HepG2 (cell line): Measurements from ENCODE around the gene EID3. TPM values are rescaled to one million over a fixed set of nuclear protein-coding genes. Genes with fewer than 3 reads are reported as not detected.

Experiments used
- ATAC-seq: fragments of 200-7000 bp; cut with Tn5 transposase; 3 replicates; pipeline ENCODE4 v1.9.1; 2020; ENCODE audit warnings: mild to moderate bottlenecking, moderate library complexity
- BruUV-seq: library from RNA; stranded (reverse); fragments of 400-500 nt; replicated peaks from 2 replicates; lab custom pipeline; 2021; lab: Mats Ljungman, UMichigan
- CTCF ChIA-PET: fragments of 300-600 bp; formaldehyde crosslinking; extraction: SDS; loops from one replicate; lab custom pipeline; 2021; ENCODE audit warnings: low total read pairs, inconsistent platforms, low intra/inter-chr PET ratio; lab: Yijun Ruan, JAX
- POLR2A ChIA-PET: fragments of 350-600 bp; sonication (Branson Sonifier 250); formaldehyde crosslinking; loops from one replicate; lab custom pipeline; 2020; ENCODE audit warnings: antibody characterized with exemption, inconsistent platforms; lab: Yijun Ruan, JAX
- DNase-seq: peaks from one replicate; pipeline ENCODE4 v3.0.0-alpha.2; 2015; ENCODE audit warnings: low spot score
- FAIRE-seq: peaks from 3 replicates; lab custom pipeline; 2011; peaks lifted over from hg19 to GRCh38; lab: Jason Lieb, UNC
- H2AFZ ChIP-seq: one replicate; pipeline ENCODE4 v1.6.1; 2011; ENCODE audit warnings: low read length, inconsistent platforms
- H3K27ac ChIP-seq: fragments of 300-600 bp; 3 replicates; pipeline ENCODE4 v1.8.0; 2011; ENCODE audit warnings: mixed run types, mild to moderate bottlenecking, mixed read lengths, low read length, inconsistent platforms; ENCODE audit not compliant: insufficient read depth; ENCODE audit errors: extremely low read length
- H3K27me3 ChIP-seq, 2 experiments: fragments of 200-600 bp in 1 of 2; 2 replicates in 1 of 2; 3 replicates in 1 of 2; pipeline versions ENCODE4 v1.6.0 to v1.8.0; 2011; ENCODE audit warnings: low read length in 2 of 2, mild to moderate bottlenecking in 2 of 2, moderate library complexity in 2 of 2, inconsistent platforms in 1 of 2; ENCODE audit not compliant: insufficient read depth in 2 of 2, control insufficient read depth in 1 of 2
- H3K36me3 ChIP-seq, 2 experiments: fragments of 200-600 bp in 1 of 2; replicated peaks in 1 of 2; 2 replicates in 1 of 2; 3 replicates in 1 of 2; pipeline versions ENCODE4 v1.5.1 to v1.8.0; 2011; ENCODE audit warnings: low read length in 2 of 2, inconsistent platforms in 1 of 2; ENCODE audit not compliant: insufficient read depth in 2 of 2, control insufficient read depth in 1 of 2
- H3K4me1 ChIP-seq: 2 replicates; pipeline ENCODE4 v1.5.1; 2012; ENCODE audit warnings: low read length, inconsistent platforms; ENCODE audit not compliant: insufficient read depth
- H3K4me2 ChIP-seq: 2 replicates; pipeline ENCODE4 v1.6.0; 2011; ENCODE audit warnings: low read depth, low read length, inconsistent platforms
- H3K4me3 ChIP-seq, 3 experiments: fragments of 200-600 bp in 1 of 3; sonication (generic), shearing (Covaris generic) in 1 of 3; replicated peaks in 1 of 3; 2 replicates each; pipeline ENCODE4 v1.5.1; 2011 to 2016; ENCODE audit warnings: low read length in 3 of 3, inconsistent platforms in 2 of 3, low read depth in 2 of 3, mild to moderate bottlenecking in 2 of 3, control low read depth in 1 of 3, mixed read lengths in 1 of 3; ENCODE audit not compliant: insufficient read depth in 1 of 3
- H3K79me2 ChIP-seq: one replicate; pipeline ENCODE4 v1.6.1; 2011; ENCODE audit warnings: low read length, inconsistent platforms; ENCODE audit not compliant: insufficient read depth
- H3K9ac ChIP-seq: 2 replicates; pipeline ENCODE4 v1.6.0; 2011; ENCODE audit warnings: mild to moderate bottlenecking, low read depth, low read length, inconsistent platforms; ENCODE audit not compliant: insufficient read depth
- H3K9me3 ChIP-seq: 2 replicates; pipeline ENCODE4 v1.5.1; 2012; ENCODE audit warnings: mild to moderate bottlenecking, low read length
- H4K20me1 ChIP-seq: 2 replicates; pipeline ENCODE4 v1.6.0; 2011; ENCODE audit warnings: inconsistent platforms, mild to moderate bottlenecking, low read length, moderate library complexity; ENCODE audit not compliant: insufficient read depth
- BRF2 ChIP-seq: sonication (generic); formaldehyde crosslinking; IDR thresholded peaks from 2 replicates; pipeline ENCODE4 v1.8.1; 2022; ENCODE audit warnings: mild to moderate bottlenecking, missing genetic modification reagents
- MEIS2 ChIP-seq: sonication (generic); formaldehyde crosslinking; IDR thresholded peaks from 2 replicates; pipeline ENCODE4 v1.9.0; 2021; ENCODE audit warnings: mild to moderate bottlenecking, missing genetic modification reagents
- RBM22 ChIP-seq: fragments of 200-400 bp; formaldehyde crosslinking; optimal IDR thresholded peaks from 2 replicates; pipeline ENCODE3; 2017; ENCODE audit warnings: mild to moderate bottlenecking, low read length, moderate library complexity
- RNF219 ChIP-seq: sonication (generic); formaldehyde crosslinking; IDR thresholded peaks from 2 replicates; pipeline ENCODE4 v1.5.0; 2020; ENCODE audit warnings: mild to moderate bottlenecking, missing genetic modification reagents
- SRSF4 ChIP-seq: fragments of 200-400 bp; formaldehyde crosslinking; IDR thresholded peaks from one replicate; pipeline ENCODE4 v1.6.1; 2018; ENCODE audit warnings: mild to moderate bottlenecking, low read depth, low read length, moderate library complexity; ENCODE audit not compliant: poor library complexity, severe bottlenecking
- SYNCRIP ChIP-seq: fragments of 200-400 bp; formaldehyde crosslinking; IDR thresholded peaks from 2 replicates; pipeline ENCODE4 v1.6.1; 2018; ENCODE audit warnings: mild to moderate bottlenecking, low read depth, low read length; ENCODE audit not compliant: insufficient read depth
- TFDP1 ChIP-seq: IDR thresholded peaks from 2 replicates; pipeline ENCODE4 v1.6.1; 2016; ENCODE audit warnings: missing compliant biosample characterization, missing genetic modification reagents, borderline replicate concordance
- TP53 ChIP-seq: sonication (generic); formaldehyde crosslinking; conservative IDR thresholded peaks from 2 replicates; pipeline ENCODE4 v1.4.0; 2020; ENCODE audit warnings: missing genetic modification reagents
- ZFP62 ChIP-seq: sonication (generic); formaldehyde crosslinking; IDR thresholded peaks from 2 replicates; pipeline ENCODE4 v1.4.0; 2020; ENCODE audit warnings: missing genetic modification reagents
- ZNF143 ChIP-seq: sonication (generic); formaldehyde crosslinking; IDR thresholded peaks from 2 replicates; pipeline ENCODE4 v1.4.0; 2020; ENCODE audit warnings: missing genetic modification reagents
- ZNF451 ChIP-seq: sonication (generic); formaldehyde crosslinking; IDR thresholded peaks from 2 replicates; pipeline ENCODE4 v1.5.0; 2020; ENCODE audit warnings: mild to moderate bottlenecking, missing genetic modification reagents
- ZNF768 ChIP-seq: sonication (generic); formaldehyde crosslinking; IDR thresholded peaks from 2 replicates; pipeline ENCODE4 v1.4.0; 2020; ENCODE audit warnings: missing genetic modification reagents
- ZZZ3 ChIP-seq: sonication (generic); formaldehyde crosslinking; IDR thresholded peaks from 2 replicates; pipeline ENCODE4 v1.4.0; 2020; ENCODE audit warnings: missing genetic modification reagents, mild to moderate bottlenecking, borderline replicate concordance
- WGBS: methylation state at CpG from one replicate; pipeline ENCODE4 v1.1.6; 2017; ENCODE audit warnings: low lambda C conversion rate; 5-methylcytosine and 5-hydroxymethylcytosine counted together
- in situ Hi-C: cut with HindIII; loops from 2 replicates; pipeline ENCODE4 v1.10.0; 2017; ENCODE audit warnings: low pct_unique_long_range_greater_than_20kb; ENCODE audit not compliant: extremely low pct_ligation_motif_present
- intact Hi-C: fragments of 100-400 bp; cut with micrococcal nuclease; formaldehyde crosslinking; loops from one replicate; pipeline ENCODE4 v1.10.0; 2022; ENCODE audit not compliant: unreplicated experiment
- polyA plus RNA-seq, 8 experiments: library from polyadenylated mRNA; depleted of rRNA in 3 of 8; stranded (reverse) in 7 of 8; unstranded in 1 of 8; fragments of >200 nt; fragmentation: Illumina TruSeq in 4 of 8; extraction: Trizol in 4 of 8; gene quantifications; 2 replicates each; pipeline versions ENCODE4 v1.2.1 to v1.2.3, GENCODE V29; 2011 to 2016; ENCODE audit warnings: low read depth in 4 of 8, missing spikeins in 1 of 8, mixed read lengths in 1 of 8; ENCODE audit not compliant: insufficient read depth in 1 of 8
- total RNA-seq, 5 experiments: library from RNA; depleted of rRNA; stranded (reverse); fragments of >200 nt; fragmentation: Illumina TruSeq; extraction: Trizol; gene quantifications; 2 replicates each; pipeline ENCODE4 v1.2.3, GENCODE V29; 2016; ENCODE audit warnings: low read depth in 1 of 5
- TF ChIP-seq, protein P1 (sequence below): sonication (generic); formaldehyde crosslinking; IDR thresholded peaks from 2 replicates; pipeline ENCODE4 v1.8.0; 2022; ENCODE audit warnings: missing genetic modification reagents, low read depth, mild to moderate bottlenecking, borderline replicate concordance

The EID3 gene
- total and polyA plus RNA-seq, 2 of the 13 experiments (the other 11 are each of a cell fraction or from before 2014, with no cell fraction given) = 0.38 to 4.5 TPM

GRCh38 chr12:104334581-104334980, 31.0 kb downstream of the EID3 start:
- peaks cover 3% of the 10 kb centered on the region; the same call in 1 of the 2 replicates for H4K20me1 ChIP-seq
- no peaks in the 10 kb centered on the region for H3K79me2 ChIP-seq
- H3K9me3 ChIP-seq = no peaks in the 10 kb centered on the region
- peaks cover 10 to 70% of the 10 kb centered on the region in 2 experiments for H3K36me3 ChIP-seq
- peak; percentile 15; the same call in 1 of the 3 replicates for ATAC-seq
- intact Hi-C loops = no loop called here
- ChIA-PET POLR2A (no interaction called here), CTCF (no interaction called here)
- H2AFZ ChIP-seq = no peak overlapping the region
- TF ChIP-seq ZZZ3 (CRISPR knock-in tag) (no peak), RBM22 (peak; percentile 53), ZFP62 (CRISPR knock-in tag) (no peak)
- in situ Hi-C loops = no loop called here
- no TSS peak for BruUV-seq
- no peak overlapping the region for H3K4me3 ChIP-seq
- H3K9ac ChIP-seq = no peak overlapping the region
- no peaks in the 10 kb centered on the region for H3K4me1 ChIP-seq
- 98% methylated on average over 8 of the region's 8 CpGs for WGBS
- H3K27ac ChIP-seq = no peak overlapping the region
- DNase-seq = no peak
- H3K27me3 ChIP-seq = no peaks in the 10 kb centered on the region
- no peak for FAIRE-seq
- no peak overlapping the region for H3K4me2 ChIP-seq

DNA sequence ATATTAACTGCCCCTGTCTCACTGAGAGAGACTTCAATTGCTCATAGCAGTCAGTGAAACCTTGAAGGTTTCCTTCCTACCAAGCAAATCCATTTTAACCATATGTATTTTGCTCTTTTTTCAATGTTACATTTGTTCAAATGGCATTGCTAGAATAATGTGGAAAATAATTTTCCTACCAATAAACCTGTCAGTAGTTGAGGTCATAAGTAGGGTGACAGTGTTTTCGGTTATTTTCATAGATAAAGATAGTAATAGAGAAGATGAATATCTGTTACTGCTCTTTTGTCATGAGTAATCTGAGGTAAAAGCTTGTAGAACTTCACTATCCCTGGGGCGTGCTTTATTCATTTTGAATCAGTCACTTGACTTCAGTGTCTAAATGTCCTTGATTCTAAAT, 32.6 kb downstream of the EID3 start:
- Histone ChIP-seq H3K36me3 (peaks cover 15 to 79% of the 10 kb centered on the region in 2 experiments), H3K79me2 (no peaks in the 10 kb centered on the region), H4K20me1 (peaks cover 3% of the 10 kb centered on the region; the same call in 1 of the 2 replicates), H3K4me3 (no peak overlapping the region), H3K9me3 (no peaks in the 10 kb centered on the region), H3K27ac (no peak overlapping the region), H3K4me2 (no peak overlapping the region), H3K27me3 (no peaks in the 10 kb centered on the region), H2AFZ (no peak overlapping the region), H3K4me1 (no peaks in the 10 kb centered on the region), H3K9ac (no peak overlapping the region)
- intact Hi-C loops = no loop called here
- 98% methylated on average over 2 of the region's 2 CpGs for WGBS
- CTCF ChIA-PET = no interaction called here
- ATAC-seq = no peak
- POLR2A ChIA-PET = interaction anchor here (0.5 kb wide), 1 partner anchor 766 kb away, joined by 3 read pairs; no protein-coding TSS in a partner anchor
- in situ Hi-C loops = no loop called here
- BruUV-seq = no TSS peak
- no peak for FAIRE-seq
- no peak for DNase-seq
- TF ChIP-seq RNF219 = no peak
- no peak for TF ChIP-seq ZNF451 (CRISPR knock-in tag)
- TF ChIP-seq TFDP1 (CRISPR knock-in tag) = no peak
- TF ChIP-seq TP53 = no peak
- TF ChIP-seq, protein P1, sequence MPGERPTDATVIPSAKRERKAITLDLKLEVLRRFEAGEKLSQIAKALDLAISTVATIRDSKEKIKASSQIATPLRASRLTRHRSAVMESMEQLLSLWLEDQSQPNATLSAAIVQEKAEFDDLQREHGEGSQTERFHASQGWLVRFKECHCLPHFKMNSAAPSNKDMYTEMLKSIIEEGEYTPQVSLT (CRISPR knock-in tag) = no peak
- TF ChIP-seq ZNF768 (CRISPR knock-in tag) = no peak
- no peak for TF ChIP-seq SYNCRIP
- no peak for TF ChIP-seq BRF2 (CRISPR knock-in tag)
- no peak for TF ChIP-seq SRSF4
- TF ChIP-seq MEIS2 (CRISPR knock-in tag) = no peak
- TF ChIP-seq ZNF143 (CRISPR knock-in tag) = no peak
